GM23338 (cell line): Measurements from ENCODE around the gene TBX3.

Experiments used
- CTCF ChIP-seq, 2 experiments: fragments of 200-600 bp in 1 of 2; sonication (generic) in 1 of 2; conservative IDR thresholded peaks; 2 replicates each; pipeline versions ENCODE4 v1.5.1 to v1.6.1; 2016 to 2017; ENCODE audit warnings: antibody characterized with exemption in 2 of 2, low read depth in 2 of 2, mild to moderate bottlenecking in 2 of 2, moderate library complexity in 1 of 2
- EZH2 ChIP-seq: fragments of 200-600 bp; sonication (generic); IDR thresholded peaks from one replicate; pipeline ENCODE4 v1.8.0; 2017; ENCODE audit warnings: antibody characterized with exemption, mild to moderate bottlenecking, low read depth; ENCODE audit not compliant: unreplicated experiment
- POLR2AphosphoS5 ChIP-seq: IDR thresholded peaks from 2 replicates; pipeline ENCODE4 v1.6.1; 2016; ENCODE audit warnings: antibody characterized with exemption, low read depth
- TF ChIP-seq, protein P1 (sequence below): IDR thresholded peaks from one replicate; pipeline ENCODE4 v1.6.1; 2018; ENCODE audit warnings: antibody characterized with exemption; ENCODE audit not compliant: unreplicated experiment

GRCh38 chr12:114671443-114672411, 12.2 kb downstream of the TBX3 start:
- TF ChIP-seq CTCF (conservative IDR thresholded peaks at IDR 0.05; ENCODE audit: low read depth in 2 of 2) (no peak), POLR2AphosphoS5 (no peak), EZH2 (peak; percentile 96)
- TF ChIP-seq, protein P1, sequence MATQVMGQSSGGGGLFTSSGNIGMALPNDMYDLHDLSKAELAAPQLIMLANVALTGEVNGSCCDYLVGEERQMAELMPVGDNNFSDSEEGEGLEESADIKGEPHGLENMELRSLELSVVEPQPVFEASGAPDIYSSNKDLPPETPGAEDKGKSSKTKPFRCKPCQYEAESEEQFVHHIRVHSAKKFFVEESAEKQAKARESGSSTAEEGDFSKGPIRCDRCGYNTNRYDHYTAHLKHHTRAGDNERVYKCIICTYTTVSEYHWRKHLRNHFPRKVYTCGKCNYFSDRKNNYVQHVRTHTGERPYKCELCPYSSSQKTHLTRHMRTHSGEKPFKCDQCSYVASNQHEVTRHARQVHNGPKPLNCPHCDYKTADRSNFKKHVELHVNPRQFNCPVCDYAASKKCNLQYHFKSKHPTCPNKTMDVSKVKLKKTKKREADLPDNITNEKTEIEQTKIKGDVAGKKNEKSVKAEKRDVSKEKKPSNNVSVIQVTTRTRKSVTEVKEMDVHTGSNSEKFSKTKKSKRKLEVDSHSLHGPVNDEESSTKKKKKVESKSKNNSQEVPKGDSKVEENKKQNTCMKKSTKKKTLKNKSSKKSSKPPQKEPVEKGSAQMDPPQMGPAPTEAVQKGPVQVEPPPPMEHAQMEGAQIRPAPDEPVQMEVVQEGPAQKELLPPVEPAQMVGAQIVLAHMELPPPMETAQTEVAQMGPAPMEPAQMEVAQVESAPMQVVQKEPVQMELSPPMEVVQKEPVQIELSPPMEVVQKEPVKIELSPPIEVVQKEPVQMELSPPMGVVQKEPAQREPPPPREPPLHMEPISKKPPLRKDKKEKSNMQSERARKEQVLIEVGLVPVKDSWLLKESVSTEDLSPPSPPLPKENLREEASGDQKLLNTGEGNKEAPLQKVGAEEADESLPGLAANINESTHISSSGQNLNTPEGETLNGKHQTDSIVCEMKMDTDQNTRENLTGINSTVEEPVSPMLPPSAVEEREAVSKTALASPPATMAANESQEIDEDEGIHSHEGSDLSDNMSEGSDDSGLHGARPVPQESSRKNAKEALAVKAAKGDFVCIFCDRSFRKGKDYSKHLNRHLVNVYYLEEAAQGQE, result no peak
